ENCODE measurements around the gene SORL1.

Gene SORL1

GRCh38 chr11:121670266-121670665 lies 218.2 kb downstream of the SORL1 start:
- POLR2A ChIA-PET = no interaction called here
- CTCF ChIA-PET = interaction anchor here (0.6 to 1.2 kb wide), 2 partner anchors 431 to 836 kb away, joined by 3 to 5 read pairs; no protein-coding TSS in a partner anchor
- TF ChIP-seq SUZ12 (IDR thresholded peaks at IDR 0.05) (no peak), ELF4 (IDR thresholded peaks at IDR 0.05) (no peak), TARDBP (IDR thresholded peaks at IDR 0.05) (no peak), SP1 (IDR thresholded peaks at IDR 0.05) (no peak), CTBP1 (IDR thresholded peaks at IDR 0.05; ENCODE audit: borderline replicate concordance) (no peak), ARNT (IDR thresholded peaks at IDR 0.05) (no peak), FOXA1 (IDR thresholded peaks at IDR 0.05) (no peak), FOXK2 (IDR thresholded peaks at IDR 0.05) (no peak)
- TF ChIP-seq, protein P1, sequence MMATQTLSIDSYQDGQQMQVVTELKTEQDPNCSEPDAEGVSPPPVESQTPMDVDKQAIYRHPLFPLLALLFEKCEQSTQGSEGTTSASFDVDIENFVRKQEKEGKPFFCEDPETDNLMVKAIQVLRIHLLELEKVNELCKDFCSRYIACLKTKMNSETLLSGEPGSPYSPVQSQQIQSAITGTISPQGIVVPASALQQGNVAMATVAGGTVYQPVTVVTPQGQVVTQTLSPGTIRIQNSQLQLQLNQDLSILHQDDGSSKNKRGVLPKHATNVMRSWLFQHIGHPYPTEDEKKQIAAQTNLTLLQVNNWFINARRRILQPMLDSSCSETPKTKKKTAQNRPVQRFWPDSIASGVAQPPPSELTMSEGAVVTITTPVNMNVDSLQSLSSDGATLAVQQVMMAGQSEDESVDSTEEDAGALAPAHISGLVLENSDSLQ (IDR thresholded peaks at IDR 0.05) = no peak
- no peak for DNase-seq (ENCODE audit: extremely low spot score)

DNA sequence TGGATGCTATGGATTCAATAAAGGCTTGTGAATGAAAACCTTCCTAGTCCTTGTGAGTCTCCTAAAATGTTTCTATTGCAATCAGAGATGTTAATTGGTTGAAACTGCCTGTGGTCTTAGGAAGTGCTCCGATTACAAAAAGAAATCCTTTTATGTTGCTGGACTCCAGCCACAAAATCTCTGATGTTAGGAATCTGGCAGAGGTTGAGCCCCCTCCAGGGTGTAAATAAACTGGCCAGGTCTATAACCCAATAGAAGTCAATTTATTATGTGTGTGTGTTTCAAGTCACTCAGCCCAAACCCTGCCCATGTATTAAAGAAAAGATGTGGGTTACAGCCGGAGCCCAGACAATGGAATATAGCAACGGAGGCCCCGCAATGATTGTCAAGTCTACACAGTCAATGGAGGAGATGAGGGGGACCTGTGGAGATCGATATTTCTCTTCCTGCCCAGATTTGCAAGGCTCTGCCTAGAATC lies 218.7 kb downstream of the SORL1 start:
- POLR2A ChIA-PET = interaction anchor here (0.6 to 1.4 kb wide), 4 partner anchors 9 to 424 kb away, joined by 3 to 4 read pairs (median 4); no protein-coding TSS in a partner anchor
- CTCF ChIA-PET = no interaction called here
- TF ChIP-seq FOXM1 (IDR thresholded peaks at IDR 0.05; ENCODE audit: borderline replicate concordance) (no peak), ELF4 (IDR thresholded peaks at IDR 0.05) (no peak), BHLHE40 (IDR thresholded peaks at IDR 0.05; ENCODE audit: borderline replicate concordance) (no peak), FOXA1 (IDR thresholded peaks at IDR 0.05) (no peak), CTBP1 (IDR thresholded peaks at IDR 0.05; ENCODE audit: borderline replicate concordance) (no peak), ARNT (IDR thresholded peaks at IDR 0.05) (no peak), FOXK2 (IDR thresholded peaks at IDR 0.05) (no peak), L3MBTL2 (conservative IDR thresholded peaks at IDR 0.05) (no peak), HDGF (IDR thresholded peaks at IDR 0.05; ENCODE audit: borderline replicate concordance) (no peak), LEF1 (IDR thresholded peaks at IDR 0.05; ENCODE audit: borderline replicate concordance) (no peak), ZNF384 (IDR thresholded peaks at IDR 0.05) (no peak)
- TF ChIP-seq, protein P1 (IDR thresholded peaks at IDR 0.05) = no peak
- no peak for DNase-seq (ENCODE audit: extremely low spot score)

- ChIA-PET CTCF (no interaction called here), POLR2A (interaction anchor here (0.6 to 1.4 kb wide), 5 partner anchors 8 to 425 kb away, joined by 3 to 4 read pairs (median 4); no protein-coding TSS in a partner anchor)
- TF ChIP-seq L3MBTL2 (conservative IDR thresholded peaks at IDR 0.05) (no peak), NFRKB (IDR thresholded peaks at IDR 0.05) (no peak), TARDBP (IDR thresholded peaks at IDR 0.05) (no peak), LEF1 (IDR thresholded peaks at IDR 0.05; ENCODE audit: borderline replicate concordance) (no peak), FOXA1 (IDR thresholded peaks at IDR 0.05) (no peak), FOXM1 (IDR thresholded peaks at IDR 0.05; ENCODE audit: borderline replicate concordance) (no peak)
- DNase-seq (ENCODE audit: extremely low spot score) = no peak
Measured at GRCh38 chr11:121671283-121672168, 219.4 kb downstream of the SORL1 start.

DNA sequence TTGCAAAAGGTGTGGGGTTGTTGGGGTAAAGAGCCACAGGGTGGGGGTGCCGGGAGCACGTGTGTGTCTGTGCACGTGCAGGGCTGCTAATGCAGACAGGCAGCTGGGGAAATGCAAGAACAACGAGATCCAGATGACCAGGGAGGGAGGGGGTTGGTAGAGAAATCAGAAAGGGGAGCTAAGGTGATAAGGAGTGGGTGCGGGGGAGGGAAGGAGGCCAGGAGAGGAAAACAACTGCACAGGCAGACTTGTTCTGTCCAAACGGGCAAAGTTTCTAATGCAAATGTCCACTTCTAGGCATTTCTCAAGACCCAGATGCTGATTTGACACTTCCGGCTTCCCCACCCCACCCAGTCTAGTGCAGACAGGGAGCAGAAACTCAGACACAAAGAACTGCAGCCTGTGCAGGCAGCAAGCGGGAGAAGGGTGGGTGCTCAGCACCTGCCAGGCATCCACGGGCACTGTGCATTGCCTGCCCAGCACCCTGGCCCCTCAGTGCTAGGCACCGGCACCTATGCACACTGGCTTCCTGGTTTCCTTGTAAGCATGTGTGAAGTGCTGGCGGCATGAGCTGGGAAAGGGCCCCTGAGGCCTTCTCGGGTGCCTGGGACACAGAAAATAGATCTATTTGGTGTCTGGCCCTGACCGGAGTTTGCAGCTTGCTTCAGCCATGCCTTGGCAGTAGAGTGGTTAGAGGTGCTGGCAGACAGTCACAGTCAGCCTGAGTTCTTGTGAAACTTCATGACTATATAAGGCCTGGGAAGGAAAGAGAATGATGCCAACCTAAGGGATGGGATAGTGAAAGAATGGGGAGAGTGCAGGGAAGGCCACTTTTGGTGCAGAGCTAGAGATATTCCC lies 220.7 kb downstream of the SORL1 start:
- TF ChIP-seq TARDBP (IDR thresholded peaks at IDR 0.05) (no peak), FOXK2 (IDR thresholded peaks at IDR 0.05) (no peak), FOXA1 (IDR thresholded peaks at IDR 0.05) (no peak)
- TF ChIP-seq, protein P1 (IDR thresholded peaks at IDR 0.05) = no peak
- no peak for DNase-seq (ENCODE audit: extremely low spot score)
- ChIA-PET CTCF (interaction anchor here (0.6 to 1.3 kb wide), 2 partner anchors 15 to 89 kb away, joined by 3 to 5 read pairs; no protein-coding TSS in a partner anchor), POLR2A (interaction anchor here (1.2 kb wide), 1 partner anchor 22 kb away, joined by 4 read pairs; no protein-coding TSS in a partner anchor)

DNA sequence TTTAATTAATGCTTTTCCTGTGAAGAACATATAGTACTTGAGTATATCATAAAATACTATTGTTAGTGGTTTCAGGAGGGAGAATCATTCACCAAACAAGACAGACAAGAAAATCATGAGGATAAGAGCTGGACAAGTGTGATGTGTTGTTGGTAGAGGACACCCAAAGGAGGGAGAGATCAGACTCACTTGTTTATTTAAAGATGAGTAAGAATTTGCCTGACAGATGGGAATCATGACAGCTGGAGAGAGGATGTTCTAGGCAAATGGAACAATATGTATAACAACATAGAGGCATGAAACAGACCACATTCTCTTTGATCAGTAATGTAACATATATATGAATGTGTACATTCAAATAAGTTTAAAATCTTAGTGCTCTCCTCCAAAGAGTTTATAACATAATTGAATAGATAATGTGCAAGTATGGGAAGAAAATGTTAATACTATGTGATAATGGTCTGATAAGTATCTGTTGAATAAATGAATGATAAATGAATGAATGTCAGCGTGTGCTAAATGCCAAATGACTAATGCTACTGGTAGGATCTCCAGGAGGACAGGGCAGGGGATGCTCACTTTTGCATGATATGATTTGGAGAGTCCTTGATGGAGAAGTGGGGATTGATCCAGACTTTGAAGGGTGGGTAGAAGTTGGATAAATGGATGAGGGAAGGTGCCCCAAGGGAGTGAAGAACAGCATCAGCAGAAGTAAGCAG lies 229.6 kb downstream of the SORL1 start:
- ChIA-PET POLR2A (no interaction called here), CTCF (no interaction called here)
- DNase-seq (ENCODE audit: extremely low spot score) = no peak
- TF ChIP-seq BHLHE40 (IDR thresholded peaks at IDR 0.05; ENCODE audit: borderline replicate concordance) (no peak), FOXK2 (IDR thresholded peaks at IDR 0.05) (no peak), SUZ12 (IDR thresholded peaks at IDR 0.05) (no peak), NFRKB (IDR thresholded peaks at IDR 0.05) (no peak)
